ENCODE data around the gene TRIM17.
"Not testable (repeated sequence)": the region's sequence is repeated elsewhere in the genome, so short reads cannot be mapped to it uniquely, and the experiment has no call there.

The TRIM17 gene

GRCh38 chr1:228448372-228448771 is 31.7 kb upstream of the TRIM17 start:
- no peak for DNase-seq

GRCh38 chr1:228446852-228447251 is 30.2 kb upstream of the TRIM17 start:
- DNase-seq: no peak

DNA sequence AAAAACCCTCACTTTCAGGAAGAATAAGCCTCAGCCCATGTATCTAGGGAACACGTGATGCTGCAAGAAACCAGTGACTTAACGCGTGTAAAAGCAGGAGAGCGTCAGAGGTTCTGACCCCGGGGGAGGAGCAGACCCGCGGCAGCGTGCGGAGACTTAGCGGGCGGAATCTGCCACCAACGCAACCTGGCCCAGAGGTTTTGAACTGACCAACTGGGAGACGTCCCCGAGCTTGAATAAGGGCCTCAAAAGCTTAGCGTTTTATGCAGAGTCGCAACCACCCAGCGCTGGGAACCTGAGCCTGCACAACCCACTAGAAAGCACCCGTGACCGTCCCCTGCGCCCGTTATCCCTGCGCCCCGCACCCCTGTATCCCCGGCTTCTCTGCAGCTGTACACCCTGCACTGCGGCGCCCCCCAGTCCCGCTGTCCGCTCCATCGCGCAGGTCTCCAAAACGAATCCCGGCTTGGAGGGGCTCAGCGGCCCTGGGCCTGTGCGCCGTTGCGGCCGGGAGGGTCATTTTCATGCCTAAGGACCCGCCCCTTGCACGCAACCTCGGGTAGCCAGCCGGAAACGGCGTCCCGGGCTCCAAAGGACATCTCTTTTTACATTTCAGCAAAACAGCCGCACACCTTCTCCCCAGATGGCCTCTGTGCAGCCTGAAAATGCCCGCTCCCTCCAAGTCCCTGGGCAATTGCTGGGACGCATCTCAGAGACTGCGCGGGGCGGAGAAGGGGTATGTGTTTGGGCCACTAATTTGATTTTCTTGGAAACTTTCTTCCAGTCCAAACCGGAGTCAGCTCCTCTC is 29.4 kb upstream of the TRIM17 start:
- no peak for DNase-seq

GRCh38 chr1:228445490-228445842 is 28.8 kb upstream of the TRIM17 start:
- no peak for DNase-seq

DNA sequence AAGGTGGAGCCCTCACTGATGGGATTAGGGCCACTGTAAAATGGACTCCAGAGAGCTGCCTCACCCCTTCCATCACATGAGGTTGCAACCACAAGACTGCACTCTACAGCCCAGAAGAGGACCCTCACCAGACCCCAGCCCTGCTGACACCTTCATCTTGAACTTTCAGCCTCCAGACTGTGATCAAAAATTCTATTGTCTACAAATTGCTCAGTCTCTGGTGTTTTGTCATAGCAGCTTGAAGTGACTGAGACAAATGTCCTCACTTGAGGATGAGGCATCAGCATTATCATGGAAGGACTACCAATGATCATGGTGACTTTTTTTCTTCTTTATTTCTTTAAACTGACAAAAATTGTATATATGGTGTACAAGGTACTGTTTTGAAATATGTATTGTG is 26.7 kb upstream of the TRIM17 start:
- DNase-seq: no peak

DNA sequence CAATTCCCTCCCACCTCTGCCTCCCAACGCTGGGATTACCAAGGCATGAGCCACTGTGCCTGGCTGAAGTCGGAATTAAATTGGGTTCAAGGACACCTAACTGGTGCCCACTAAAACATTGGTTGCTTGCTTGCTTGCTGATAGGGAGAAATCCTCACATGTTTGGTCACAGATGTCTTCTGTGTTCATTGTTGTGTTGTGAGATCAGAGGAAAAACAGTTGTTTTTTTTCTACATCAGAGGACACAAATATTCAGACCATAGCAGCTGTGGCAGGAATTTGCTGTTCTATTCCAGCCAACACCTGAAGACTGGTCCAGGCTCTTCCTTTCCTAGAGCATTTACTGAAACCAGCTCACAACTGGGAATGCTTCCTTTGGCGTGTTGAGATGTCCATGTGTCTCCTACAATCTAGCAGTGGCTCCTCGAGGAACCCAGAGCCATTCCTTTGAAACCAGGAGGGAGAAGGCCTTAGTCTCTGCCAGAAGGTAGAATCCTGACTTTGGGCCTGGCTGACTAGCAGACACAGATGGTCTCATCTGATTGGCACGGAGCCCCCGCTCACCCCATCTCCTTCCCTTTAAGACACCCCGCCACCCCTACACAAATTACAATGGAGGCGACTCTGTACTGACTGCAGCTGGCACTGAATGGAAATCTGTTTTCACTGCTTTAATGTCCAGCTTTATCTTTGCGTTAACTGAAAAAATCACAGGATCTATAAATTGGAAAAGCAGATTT is 24.3 kb upstream of the TRIM17 start:
- DNase-seq: no peak

DNA sequence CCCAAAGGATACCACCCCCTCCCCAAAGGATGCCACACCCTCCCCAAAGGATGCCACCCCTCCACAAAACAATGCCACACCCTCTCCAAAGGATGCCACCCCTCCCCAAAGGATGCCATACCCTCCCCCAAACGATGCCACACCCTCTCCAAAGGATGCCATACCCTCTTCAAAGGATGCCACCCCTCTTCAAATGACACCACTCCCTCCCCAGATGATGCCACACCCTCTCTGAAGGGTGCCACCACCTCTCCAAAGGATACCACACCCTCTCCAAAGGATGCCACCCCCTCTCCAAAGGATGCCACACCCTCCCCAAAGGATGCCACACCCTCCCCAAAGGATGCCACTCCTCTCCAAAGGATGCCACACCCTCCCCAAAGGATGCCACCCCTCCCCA is 21.6 kb upstream of the TRIM17 start:
- no peak for DNase-seq

- no peak for DNase-seq
Measured at GRCh38 chr1:228437424-228437962, 20.8 kb upstream of the TRIM17 start.

DNA sequence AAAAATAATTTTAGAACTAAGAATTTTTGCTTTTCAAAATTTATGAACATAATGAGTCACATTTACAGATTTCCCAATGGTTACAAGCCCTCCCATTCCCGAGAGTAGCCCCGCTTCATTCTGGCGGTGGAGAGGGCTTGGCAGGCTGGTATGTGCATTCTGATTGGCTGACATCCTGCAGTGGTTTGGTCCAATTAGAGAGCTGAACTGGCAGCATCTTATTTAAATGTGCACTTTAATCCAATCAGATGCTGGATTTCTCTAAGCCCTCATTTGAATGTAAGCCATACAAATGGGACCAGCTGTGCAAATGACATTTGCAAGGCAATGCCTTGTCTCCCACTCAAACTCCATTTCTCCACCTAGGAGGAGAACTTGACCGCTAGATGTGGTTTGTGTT is 18.0 kb upstream of the TRIM17 start:
- peak in 1 of 2 experiments; percentile 22 for DNase-seq

- DNase-seq: not testable (repeated sequence)
Measured at GRCh38 chr1:228433337-228434053, 16.8 kb upstream of the TRIM17 start.

DNA sequence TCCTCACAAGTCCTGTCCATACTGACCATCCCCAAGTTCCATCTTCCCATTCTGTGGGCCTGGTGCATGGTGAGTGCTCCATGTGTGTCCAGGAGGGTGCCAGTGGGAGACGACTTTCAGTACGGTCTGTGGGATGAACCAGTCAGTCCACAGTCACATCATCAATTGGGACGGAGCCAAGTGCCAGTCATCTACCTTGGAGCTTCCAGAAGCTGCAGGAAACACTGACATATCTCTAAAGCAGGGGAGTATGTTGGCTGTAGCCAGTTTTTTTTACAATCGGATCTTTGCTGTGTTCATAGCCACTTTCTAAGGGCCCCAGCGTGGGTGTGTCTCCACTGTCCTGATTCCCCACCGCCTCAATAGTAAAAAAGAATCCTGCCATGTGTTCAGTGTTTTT is 13.6 kb upstream of the TRIM17 start:
- DNase-seq: no peak

DNA sequence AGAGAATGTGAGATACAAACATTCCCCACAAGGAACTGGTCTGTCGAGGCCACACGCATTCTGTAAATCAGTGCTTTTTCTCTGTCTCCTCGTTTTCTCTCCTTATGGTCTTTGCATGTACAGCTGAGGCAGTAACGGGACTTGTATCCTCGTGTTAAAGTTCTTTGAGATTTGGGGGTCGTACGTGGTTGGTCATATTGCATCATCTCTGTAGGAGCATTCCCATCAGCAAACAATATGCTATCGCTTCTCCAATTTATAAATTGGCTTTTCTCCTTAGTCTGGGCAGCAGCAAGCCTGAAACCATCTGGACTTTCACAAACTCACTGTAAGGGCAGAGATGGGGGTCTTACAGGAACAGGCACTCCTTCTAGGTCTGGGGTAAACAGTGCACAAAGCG is 13.0 kb upstream of the TRIM17 start:
- DNase-seq: no peak

GRCh38 chr1:228429007-228429406 is 12.3 kb upstream of the TRIM17 start:
- no peak for DNase-seq

GRCh38 chr1:228428412-228428811 is 11.8 kb upstream of the TRIM17 start:
- no peak for DNase-seq

GRCh38 chr1:228426518-228427175 is 10.0 kb upstream of the TRIM17 start:
- DNase-seq: no peak

DNA sequence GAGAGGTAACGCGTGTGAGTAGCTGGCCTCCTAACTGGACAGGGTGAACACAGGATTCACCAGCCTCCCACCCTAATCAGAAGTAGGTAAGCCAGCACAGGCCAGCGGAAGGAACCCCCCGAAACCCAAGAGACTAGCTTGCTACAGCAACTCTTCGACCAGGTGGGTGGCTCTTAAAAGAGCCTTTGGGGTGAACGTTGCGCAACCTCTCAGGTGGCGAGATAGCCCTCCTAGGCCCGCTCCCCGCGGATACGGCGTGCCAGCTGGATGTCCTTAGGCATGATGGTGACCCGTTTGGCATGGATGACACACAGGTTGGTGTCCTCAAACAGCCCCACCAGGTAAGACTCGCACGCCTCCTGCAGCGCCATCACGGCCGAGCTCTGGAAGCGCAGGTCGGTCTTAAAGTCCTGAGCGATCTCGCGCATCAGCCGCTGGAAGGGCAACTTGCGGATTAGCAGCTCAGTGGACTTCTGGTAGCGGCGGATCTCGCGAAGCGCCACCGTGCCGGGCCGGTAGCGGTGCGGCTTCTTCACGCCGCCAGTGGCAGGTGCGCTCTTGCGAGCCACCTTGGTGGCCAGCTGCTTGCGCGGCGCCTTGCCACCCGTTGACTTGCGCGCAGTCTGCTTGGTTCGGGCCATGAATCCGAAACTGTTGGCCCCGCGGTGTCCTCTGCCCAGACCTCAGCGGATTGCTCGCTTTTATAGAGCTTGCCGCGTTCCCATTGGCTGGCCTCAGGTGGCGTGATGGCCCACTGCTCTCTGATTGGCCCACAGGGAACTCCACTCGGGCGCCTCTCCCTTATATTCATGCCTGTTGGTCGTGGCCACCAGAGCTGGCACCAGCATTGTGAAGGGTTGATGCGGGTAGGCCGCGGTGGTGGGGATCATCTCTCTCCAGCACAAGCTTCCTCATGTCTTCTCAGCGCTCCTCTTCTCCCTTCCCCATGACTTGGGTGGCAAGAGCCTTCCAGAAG is 8.3 kb upstream of the TRIM17 start:
- no peak for DNase-seq

DNA sequence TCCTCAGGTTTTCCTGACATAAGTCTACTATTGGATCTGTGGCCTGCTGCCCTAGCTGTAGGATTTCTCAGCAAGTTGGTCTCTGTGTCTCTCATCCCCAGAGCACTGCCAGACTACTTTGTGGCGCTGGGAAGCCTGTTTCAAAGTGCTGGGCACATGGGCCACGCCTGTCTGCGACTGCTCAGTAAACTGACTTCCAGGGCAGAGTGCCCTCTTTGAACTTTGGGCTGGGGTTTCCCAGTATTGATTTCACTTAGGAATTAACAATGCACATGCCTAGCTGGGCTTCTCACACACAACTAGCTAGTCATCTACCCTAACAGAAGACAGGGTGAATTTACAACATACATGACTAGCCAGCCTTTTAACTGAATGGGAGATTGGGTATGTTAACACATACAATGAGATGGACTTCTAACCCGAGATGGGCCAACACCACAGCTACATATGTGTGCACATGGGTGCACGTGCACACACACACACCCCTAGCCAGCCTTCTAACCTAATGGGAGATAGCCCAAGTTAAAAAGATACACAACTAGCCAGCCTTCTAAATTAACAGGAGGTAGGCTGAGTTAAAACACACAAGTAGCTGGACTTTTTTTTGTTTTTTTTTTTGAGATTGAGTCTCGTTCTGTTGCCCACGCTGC is 6.9 kb upstream of the TRIM17 start:
- no peak for DNase-seq

- DNase-seq: no peak
Measured at GRCh38 chr1:228420968-228421826, 4.5 kb upstream of the TRIM17 start.

DNA sequence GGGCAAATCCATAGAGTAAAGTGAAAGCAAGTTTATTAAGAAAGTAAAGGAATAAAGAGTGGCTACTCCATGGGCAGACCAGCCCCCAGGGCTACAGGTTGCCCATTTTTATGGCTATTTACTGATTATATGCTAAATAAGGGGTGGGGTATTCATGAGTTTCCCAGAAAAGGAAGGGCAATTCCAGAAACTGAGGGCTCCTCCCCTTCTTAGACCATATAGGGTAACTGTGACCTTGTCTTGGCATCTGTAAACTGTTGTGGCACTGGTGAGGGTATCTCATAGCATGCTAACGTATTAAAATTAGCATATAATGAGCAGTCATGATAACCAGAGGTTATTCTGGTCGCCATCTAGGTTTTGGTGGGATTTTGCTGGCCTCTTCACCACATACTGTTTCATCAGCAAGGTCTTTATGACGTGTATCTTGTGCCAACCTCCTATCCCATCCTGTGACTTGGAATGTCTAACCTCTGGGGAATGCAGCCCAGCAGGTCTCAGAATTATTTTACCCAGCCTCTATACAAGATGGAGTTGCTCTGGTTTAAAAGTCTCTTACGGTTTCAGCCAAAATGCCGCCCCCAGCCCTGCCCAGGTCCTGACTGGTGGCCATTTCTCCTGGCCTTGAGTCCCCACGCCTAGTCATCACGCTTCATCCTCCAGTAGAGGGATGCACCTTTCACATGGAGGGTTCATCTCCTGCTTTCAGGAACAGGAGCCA is 982 bp upstream of the TRIM17 start:
- no peak for DNase-seq

DNA sequence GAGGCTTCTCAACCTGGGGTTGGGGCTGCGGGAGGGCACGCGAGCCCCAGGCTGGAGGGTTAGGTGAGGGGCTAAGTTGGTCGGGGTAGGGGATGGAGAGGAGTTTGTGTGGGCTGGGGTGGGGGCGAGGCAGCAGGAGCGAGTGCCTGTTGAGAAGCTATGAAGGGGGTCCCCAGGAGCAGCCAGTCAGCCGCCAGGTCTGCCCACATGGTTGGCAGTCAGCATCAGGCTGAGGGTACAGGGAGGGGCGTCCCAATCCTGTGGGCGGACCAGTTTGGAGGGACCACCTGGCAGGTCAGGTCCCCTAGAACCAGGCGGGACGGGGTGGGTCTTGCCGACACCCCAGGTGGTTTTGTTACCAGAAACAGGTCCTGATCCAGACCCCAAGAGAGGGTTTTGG is 400 bp upstream of the TRIM17 start:
- DNase-seq: no peak
